Colon (tissue), 2 donors: ENCODE measurements around the gene SLC66A2.

ENCODE experiments used
- FAIRE-seq: peaks from 2 replicates; lab custom pipeline; 2012; peaks lifted over from hg19 to GRCh38; lab: Jason Lieb, UNC
- donor health status: control.
- donor health status: control.

Gene SLC66A2

GRCh38 chr18:79902075-79902474 is 49.4 kb downstream of the SLC66A2 start:
- FAIRE-seq, result no peak

GRCh38 chr18:79901665-79902064 is 49.8 kb downstream of the SLC66A2 start:
- FAIRE-seq, result no peak

GRCh38 chr18:79900610-79901570 is 50.6 kb downstream of the SLC66A2 start:
- no peak for FAIRE-seq

GRCh38 chr18:79899609-79900445 is 51.6 kb downstream of the SLC66A2 start:
- FAIRE-seq, result no peak

DNA sequence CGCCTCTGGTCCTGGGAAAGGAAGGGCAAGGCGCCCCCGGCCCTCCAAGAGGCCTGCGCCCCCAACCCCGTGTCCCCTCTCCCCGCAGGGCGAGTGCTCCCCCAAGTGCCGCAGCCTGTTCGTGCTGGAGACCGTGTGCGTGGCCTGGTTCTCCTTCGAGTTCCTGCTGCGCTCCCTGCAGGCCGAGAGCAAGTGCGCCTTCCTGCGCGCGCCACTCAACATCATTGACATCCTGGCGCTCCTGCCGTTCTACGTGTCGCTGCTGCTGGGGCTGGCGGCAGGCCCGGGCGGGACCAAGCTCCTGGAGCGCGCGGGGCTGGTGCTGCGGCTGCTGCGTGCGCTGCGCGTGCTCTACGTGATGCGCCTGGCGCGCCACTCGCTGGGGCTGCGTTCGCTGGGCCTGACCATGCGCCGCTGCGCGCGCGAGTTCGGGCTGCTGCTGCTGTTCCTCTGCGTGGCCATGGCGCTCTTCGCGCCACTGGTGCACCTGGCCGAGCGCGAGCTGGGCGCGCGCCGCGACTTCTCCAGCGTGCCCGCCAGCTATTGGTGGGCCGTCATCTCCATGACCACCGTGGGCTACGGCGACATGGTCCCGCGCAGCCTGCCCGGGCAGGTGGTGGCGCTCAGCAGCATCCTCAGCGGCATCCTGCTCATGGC is 52.4 kb downstream of the SLC66A2 start:
- FAIRE-seq, result no peak

DNA sequence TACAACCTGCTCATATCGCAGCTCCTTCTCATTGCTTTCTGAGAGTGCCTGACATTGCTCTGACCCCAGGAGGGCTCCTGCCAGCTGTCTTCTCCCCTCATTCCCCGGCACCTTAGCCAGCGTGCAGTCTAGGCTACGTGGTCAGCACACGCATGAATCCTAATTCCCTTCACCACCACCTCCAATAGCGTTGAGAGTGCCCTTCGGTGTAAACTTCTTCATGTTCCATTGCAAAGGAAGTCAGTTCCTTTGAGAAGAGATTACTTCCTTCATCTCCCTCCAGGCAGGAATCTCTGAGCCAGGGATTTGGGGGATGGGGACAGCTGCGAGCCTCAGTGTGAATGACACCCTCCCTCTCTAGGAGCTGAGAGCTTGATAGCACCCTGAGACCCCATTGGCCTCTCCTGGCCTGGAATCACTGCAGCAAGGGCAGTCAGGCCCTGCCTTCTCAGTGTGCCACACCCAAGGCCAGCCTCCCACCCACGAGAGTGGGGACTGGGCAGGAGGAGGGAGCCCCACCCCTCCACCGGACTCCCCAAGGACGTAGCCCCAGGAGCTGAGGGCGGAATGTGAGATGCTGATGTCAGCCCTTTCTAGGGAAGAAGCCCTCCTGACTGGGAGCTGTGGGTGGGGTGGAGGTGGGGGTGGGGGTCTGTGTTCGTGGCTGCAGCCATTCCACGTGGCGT is 53.4 kb downstream of the SLC66A2 start:
- FAIRE-seq, result no peak

DNA sequence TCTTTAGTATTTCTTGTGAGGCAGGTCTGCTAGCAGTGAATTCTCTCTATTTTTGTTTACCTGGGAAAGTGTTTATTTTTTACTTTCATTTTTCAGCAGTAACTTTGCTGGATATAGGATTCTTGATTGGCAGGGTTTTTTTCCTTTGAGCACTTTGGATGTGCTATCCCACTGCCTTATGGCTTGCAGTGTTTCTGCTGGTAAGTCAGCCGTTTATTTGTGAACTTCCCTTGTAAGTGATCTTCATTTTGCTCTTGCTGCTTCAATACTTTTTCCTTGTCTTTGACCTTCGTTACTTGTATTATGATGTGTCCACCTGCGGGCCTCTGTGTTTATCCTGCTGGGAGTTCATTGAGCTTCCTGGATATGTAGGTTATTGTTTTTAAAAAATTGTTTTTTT is 54.7 kb downstream of the SLC66A2 start:
- no peak for FAIRE-seq

DNA sequence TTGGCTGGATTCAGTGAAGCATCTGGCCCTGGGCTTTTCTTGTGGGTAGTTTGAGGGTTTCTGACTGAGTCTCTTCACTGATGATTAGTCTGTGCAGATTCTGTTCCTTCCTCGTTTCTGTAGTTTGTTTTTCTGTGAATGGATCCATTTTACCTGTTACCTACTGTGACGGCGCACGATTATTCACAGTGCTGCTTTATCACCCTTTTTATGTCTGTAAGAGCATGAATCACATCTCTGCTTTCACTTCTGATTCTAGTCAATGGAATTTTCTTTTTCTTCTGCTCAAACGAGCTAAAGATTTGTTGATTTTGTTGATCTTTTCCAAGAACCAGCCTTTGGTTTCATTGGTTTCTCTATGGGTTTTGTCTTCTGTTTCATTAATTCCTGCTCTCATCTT is 60.8 kb downstream of the SLC66A2 start:
- FAIRE-seq, result no peak

GRCh38 chr18:79889569-79889968 is 61.9 kb downstream of the SLC66A2 start:
- FAIRE-seq, result no peak

- FAIRE-seq, result no peak
These were observed 63.4 kb downstream of the SLC66A2 start for GRCh38 chr18:79888016-79888415.

DNA sequence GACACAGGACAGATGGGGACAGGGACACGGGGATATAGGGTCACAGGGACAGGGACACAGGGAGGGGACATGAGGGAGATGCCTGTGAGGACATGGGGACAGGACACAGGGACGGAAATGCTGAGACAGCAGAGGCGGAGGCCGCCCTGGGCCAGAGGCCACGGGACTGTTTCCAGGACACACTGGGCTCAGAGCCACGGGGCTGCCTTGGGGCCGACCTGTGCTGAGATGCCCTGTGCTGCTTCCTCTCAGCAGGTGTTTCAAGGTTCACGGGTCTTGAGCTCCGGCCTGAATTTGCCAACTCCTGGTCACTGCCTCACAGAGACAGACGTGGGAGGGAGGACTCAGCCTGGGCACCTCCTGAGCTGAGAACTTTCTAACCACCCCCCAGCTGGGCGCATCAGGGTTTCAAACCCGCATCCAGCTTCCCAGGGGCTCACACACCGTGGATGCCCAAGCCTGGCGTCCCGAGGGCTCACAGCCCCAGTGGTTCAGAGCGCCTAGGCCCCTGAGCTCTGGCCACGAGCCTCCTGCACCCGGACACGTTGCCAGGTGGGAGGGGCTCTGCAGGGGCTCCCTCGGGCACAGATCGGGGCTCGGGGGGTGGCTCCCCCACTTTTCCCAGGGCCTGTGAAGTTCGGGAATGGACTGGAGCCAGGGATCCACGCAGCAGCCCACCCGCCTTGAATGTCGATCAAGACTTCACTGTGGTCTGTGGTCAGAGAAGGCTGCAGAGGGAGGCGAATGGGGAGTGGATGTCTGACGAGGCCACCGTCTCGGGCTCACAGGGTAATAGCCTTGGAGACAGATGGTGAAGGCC is 64.1 kb downstream of the SLC66A2 start:
- no peak for FAIRE-seq

DNA sequence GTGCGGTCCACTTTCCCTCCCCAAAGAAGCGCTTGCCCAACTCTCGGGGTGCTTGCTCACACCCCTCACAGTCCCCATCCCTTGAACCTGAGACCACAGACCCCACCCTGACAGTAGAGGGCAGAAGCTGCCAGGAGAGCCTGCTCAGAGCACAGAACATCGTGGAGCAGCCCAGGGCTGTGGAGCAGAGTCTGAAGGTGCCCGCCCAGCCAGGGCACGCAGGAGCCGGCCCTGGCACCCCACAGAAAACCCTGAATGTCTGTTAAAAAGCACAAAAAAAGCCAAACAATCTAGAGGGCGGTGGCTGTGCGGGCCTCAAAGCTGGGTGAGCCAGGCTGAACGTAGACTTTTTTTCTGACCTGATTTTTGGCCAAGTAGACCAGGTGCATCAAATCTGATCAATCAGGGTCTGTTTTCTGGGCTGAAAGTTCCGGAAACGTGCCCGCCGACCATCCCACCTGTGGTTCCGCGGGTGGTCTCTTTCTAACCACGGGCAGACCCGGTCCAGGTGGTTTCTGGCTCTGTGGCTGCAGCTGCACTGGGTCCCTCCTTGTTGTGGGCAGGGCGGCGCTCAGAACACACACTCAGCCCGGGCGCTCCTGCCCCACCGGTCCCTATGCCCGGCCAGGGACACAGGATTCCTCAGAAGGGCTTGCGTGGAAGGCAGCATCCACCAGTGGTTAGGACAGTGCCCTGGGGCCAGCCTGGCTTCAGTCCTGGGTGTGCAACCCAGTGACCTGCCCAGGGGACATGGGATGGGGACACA is 66.3 kb downstream of the SLC66A2 start:
- no peak for FAIRE-seq

DNA sequence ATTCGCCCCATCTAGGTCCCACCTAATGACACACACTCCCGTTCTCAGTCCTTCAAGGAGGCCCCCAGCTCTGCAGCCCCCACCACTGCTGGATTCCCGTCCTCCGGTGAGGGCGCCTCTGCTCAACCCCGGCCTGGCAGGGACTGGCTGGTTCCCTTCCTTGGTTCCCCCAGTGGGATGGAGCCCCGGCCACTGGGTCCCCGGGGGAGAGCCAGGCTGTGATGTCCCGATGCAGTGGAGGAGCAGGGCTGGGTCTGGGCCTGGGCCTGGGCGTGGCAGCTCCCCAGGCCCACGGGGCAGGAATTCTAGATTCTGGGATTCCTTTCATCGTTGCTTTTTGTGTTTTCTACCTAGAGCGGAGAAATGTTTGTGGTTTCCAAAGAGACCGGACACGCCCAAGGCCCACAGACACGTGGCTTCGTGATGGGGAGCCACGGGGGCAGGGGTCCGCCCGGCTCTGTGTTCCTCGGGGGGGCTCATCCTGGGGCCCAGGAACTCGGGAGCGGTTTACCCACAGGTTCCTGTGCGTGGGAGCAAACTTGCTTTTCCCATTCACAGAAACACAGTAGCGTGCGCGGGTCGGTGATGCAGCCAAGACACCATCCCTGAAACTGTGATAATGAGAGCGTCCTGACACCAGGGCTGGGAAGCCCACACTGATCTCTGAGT is 67.0 kb downstream of the SLC66A2 start:
- FAIRE-seq, result no peak

DNA sequence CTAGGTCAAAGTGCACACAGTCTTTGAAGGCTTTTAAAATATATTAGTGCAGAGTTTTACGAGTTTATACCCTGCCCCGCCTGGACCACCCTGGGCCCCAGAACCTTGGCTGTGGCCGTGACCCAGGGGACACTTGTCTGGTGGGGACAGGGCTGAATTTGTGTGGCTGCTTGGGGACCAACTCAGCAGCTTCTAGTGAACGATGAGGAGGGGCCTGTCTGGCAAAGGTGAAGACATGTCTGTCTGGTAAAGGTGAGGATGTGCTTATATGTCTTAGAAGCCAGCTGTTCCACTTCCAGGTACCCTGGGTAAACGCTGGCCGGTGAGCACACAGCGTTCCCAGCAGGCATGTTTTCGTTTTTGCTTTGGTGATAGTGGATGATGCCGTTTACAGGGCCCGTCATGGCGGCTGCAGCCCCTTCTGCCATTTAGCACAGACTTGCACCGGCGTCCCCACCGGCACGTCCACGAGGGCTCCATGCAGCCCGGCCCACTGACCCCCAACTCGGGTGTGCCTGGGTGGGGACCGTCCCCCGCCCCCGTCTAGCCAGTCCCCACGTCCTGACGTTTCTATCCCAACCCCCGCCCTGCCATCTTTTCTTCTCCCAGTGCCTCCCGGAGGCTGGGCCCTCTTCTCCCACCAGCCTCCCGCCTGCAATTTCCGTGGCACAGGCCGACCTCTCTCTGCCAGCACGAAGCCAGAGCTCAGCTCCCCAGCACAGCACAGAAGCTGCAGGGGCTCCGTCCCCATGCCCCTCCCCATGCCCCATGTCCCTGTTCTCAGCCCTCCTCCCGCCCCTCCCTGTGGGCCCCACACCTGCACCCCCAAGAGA is 67.8 kb downstream of the SLC66A2 start:
- FAIRE-seq, result no peak

- no peak for FAIRE-seq
These were observed 68.8 kb downstream of the SLC66A2 start for GRCh38 chr18:79882522-79883241.

DNA sequence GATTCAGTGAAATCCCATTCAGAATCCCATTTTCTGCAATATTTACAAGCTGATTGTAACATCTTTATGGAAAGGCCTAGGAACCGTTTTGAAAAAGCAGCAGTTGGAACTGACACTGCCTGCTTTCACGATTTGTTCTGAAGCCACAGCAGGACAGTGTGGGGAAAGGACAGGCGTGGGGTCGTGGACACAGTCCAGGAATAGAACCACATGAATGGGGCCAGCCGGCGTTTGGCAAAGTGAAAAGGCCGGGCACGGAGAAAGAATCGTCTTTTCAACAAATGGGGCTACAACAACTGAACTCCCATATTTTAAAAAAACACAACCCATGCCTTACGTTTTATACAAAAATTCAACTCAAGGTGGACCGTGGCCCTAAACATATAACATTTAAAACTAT is 69.8 kb downstream of the SLC66A2 start:
- no peak for FAIRE-seq

- no peak for FAIRE-seq
These were observed 71.9 kb downstream of the SLC66A2 start for GRCh38 chr18:79879566-79879965.

GRCh38 chr18:79878741-79879378 is 72.6 kb downstream of the SLC66A2 start:
- no peak for FAIRE-seq
